ENCODE data around the gene MTCH2. TPM values are rescaled to one million over a fixed set of nuclear protein-coding genes. Genes with fewer than 3 reads are reported as not detected.

The MTCH2 gene
- total RNA-seq, 4 donors from 2014 or later: 31.1 to 60.9 (median 51.2) TPM

- 91% methylated on average over 1 of the region's 1 CpG for WGBS
Observed at GRCh38 chr11:47686151-47686550, 43.8 kb upstream of the MTCH2 start.

GRCh38 chr11:47675851-47676250, 33.5 kb upstream of the MTCH2 start:
- Histone ChIP-seq H3K36me3 (no peaks in the 10 kb centered on the region), H3K27me3 (no peaks in the 10 kb centered on the region), H3K4me1 (no peaks in the 10 kb centered on the region), H3K27ac (no peak overlapping the region), H3K4me3 (no peak overlapping the region), H3K9me3 (no peaks in the 10 kb centered on the region)
- DNase-seq (ENCODE audit: low spot score in 2 of 2): no peak
- TF ChIP-seq, protein P1, sequence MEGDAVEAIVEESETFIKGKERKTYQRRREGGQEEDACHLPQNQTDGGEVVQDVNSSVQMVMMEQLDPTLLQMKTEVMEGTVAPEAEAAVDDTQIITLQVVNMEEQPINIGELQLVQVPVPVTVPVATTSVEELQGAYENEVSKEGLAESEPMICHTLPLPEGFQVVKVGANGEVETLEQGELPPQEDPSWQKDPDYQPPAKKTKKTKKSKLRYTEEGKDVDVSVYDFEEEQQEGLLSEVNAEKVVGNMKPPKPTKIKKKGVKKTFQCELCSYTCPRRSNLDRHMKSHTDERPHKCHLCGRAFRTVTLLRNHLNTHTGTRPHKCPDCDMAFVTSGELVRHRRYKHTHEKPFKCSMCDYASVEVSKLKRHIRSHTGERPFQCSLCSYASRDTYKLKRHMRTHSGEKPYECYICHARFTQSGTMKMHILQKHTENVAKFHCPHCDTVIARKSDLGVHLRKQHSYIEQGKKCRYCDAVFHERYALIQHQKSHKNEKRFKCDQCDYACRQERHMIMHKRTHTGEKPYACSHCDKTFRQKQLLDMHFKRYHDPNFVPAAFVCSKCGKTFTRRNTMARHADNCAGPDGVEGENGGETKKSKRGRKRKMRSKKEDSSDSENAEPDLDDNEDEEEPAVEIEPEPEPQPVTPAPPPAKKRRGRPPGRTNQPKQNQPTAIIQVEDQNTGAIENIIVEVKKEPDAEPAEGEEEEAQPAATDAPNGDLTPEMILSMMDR (IDR thresholded peaks at IDR 0.05): no peak
- TF ChIP-seq POLR2AphosphoS5 (IDR thresholded peaks at IDR 0.05): no peak
- TF ChIP-seq POLR2A (IDR thresholded peaks at IDR 0.05): no peak
- no peak for TF ChIP-seq EP300 (IDR thresholded peaks at IDR 0.05)
- WGBS: 90% methylated on average over 2 of the region's 2 CpGs

More at GRCh38 chr11:47686151-47686550, 43.8 kb upstream of the MTCH2 start:
- DNase-seq (ENCODE audit: low spot score in 2 of 2): no peak
- Histone ChIP-seq H3K27me3 (no peaks in the 10 kb centered on the region), H3K36me3 (no peaks in the 10 kb centered on the region), H3K4me1 (no peaks in the 10 kb centered on the region), H3K27ac (no peak overlapping the region), H3K9me3 (no peaks in the 10 kb centered on the region), H3K4me3 (no peak overlapping the region)
- TF ChIP-seq, protein P1 (IDR thresholded peaks at IDR 0.05): no peak
- TF ChIP-seq POLR2AphosphoS5 (IDR thresholded peaks at IDR 0.05) (no peak), EP300 (IDR thresholded peaks at IDR 0.05) (no peak), POLR2A (IDR thresholded peaks at IDR 0.05) (no peak)

- no peak overlapping the region for H3K4me3 ChIP-seq
- no peaks in the 10 kb centered on the region for H3K9me3 ChIP-seq
- H3K27me3 ChIP-seq: no peaks in the 10 kb centered on the region
- no peak for DNase-seq (ENCODE audit: low spot score in 2 of 2)
- no peaks in the 10 kb centered on the region for H3K36me3 ChIP-seq
- H3K27ac ChIP-seq: no peak overlapping the region
- WGBS: 90% methylated on average over 5 of the region's 5 CpGs
- H3K4me1 ChIP-seq: no peaks in the 10 kb centered on the region
- TF ChIP-seq POLR2A (IDR thresholded peaks at IDR 0.05): no peak
- no peak for TF ChIP-seq POLR2AphosphoS5 (IDR thresholded peaks at IDR 0.05)
- TF ChIP-seq EP300 (IDR thresholded peaks at IDR 0.05): no peak
- TF ChIP-seq, protein P1 (IDR thresholded peaks at IDR 0.05): no peak
Observed at GRCh38 chr11:47672283-47672730, 29.9 kb upstream of the MTCH2 start.

DNA sequence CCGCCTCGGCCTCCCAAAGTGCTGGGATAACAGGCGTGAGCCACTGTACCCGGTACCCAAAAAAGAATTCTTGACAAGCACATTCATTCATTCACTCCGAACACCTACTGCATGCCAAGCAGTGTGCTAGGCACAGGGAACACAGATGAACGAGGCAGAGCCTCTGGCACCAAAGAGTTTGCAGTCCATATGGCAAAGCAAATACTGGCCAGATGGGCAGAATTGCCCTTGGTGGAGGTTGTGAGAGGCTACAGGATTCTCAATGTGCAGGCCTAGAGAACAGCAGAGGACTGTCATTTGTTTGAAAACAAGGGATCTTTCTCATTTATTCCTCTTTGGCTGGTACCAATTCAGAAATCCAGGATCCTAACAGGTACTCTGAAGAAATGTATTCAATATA, 27.5 kb upstream of the MTCH2 start:
- Histone ChIP-seq H3K27ac (no peak overlapping the region), H3K4me3 (no peak overlapping the region), H3K27me3 (no peaks in the 10 kb centered on the region), H3K4me1 (no peaks in the 10 kb centered on the region), H3K9me3 (no peaks in the 10 kb centered on the region), H3K36me3 (no peaks in the 10 kb centered on the region)
- TF ChIP-seq, protein P1 (IDR thresholded peaks at IDR 0.05): no peak
- TF ChIP-seq EP300 (IDR thresholded peaks at IDR 0.05) (no peak), POLR2AphosphoS5 (IDR thresholded peaks at IDR 0.05) (no peak)
- no peak for DNase-seq (ENCODE audit: low spot score in 2 of 2)
- WGBS: 91% methylated on average over 5 of the region's 6 CpGs

GRCh38 chr11:47668665-47669064, 26.3 kb upstream of the MTCH2 start:
- TF ChIP-seq, protein P1 (IDR thresholded peaks at IDR 0.05): no peak
- TF ChIP-seq POLR2A (IDR thresholded peaks at IDR 0.05) (no peak), EP300 (IDR thresholded peaks at IDR 0.05) (no peak), POLR2AphosphoS5 (IDR thresholded peaks at IDR 0.05) (no peak)
- no peaks in the 10 kb centered on the region for H3K36me3 ChIP-seq
- H3K27ac ChIP-seq: no peak overlapping the region
- no peaks in the 10 kb centered on the region for H3K4me1 ChIP-seq
- H3K27me3 ChIP-seq: no peaks in the 10 kb centered on the region
- H3K9me3 ChIP-seq: no peaks in the 10 kb centered on the region
- H3K4me3 ChIP-seq: no peak overlapping the region
- DNase-seq (ENCODE audit: low spot score in 2 of 2): no peak
